Left kidney (tissue), 8 donors: ENCODE data around the gene JMJD6. TPM values are rescaled to one million over a fixed set of nuclear protein-coding genes. Genes with fewer than 3 reads are reported as not detected.
"Not testable (repeated sequence)": the region's sequence is repeated elsewhere in the genome, so short reads cannot be mapped to it uniquely, and the experiment has no call there.

ENCODE experiments used
- DNase-seq: peaks from one replicate; pipeline ENCODE4 v3.0.0-alpha.2; 2013
- long read RNA-seq, 8 donors: transcript quantifications; one replicate each; lab custom pipeline, GENCODE V29; 2026
- polyA plus RNA-seq: library from polyadenylated mRNA; unstranded; fragments of 120-200 nt; gene quantifications from one replicate; pipeline ENCODE4 v1.2.1, GENCODE V29; 2013; ENCODE audit not compliant: insufficient read length

The JMJD6 gene
- polyA plus RNA-seq, result 21.0 TPM
- long read RNA-seq, donor 1, partial matches to known transcripts, result 0 of 8 reads
- long read RNA-seq, donor 1, other reads (novel, unspliced or antisense), result 0 of 8 reads
- long read RNA-seq, donor 2, partial matches to known transcripts, result 22 of 67 reads
- long read RNA-seq, donor 2, other reads (novel, unspliced or antisense), result 37 of 67 reads
- long read RNA-seq, donor 3, partial matches to known transcripts, result 8 of 15 reads
- long read RNA-seq, donor 3, other reads (novel, unspliced or antisense), result 0 of 15 reads
- long read RNA-seq, donor 4, result 0 reads
- long read RNA-seq, donor 5, transcript JMJD6-202 (6 exons, 1,603 nt), result major isoform, 8 of 115 reads
- long read RNA-seq, donor 5, partial matches to known transcripts, result 67 of 115 reads
- long read RNA-seq, donor 5, other reads (novel, unspliced or antisense), result 34 of 115 reads
- long read RNA-seq, donor 6, partial matches to known transcripts, result 0 of 4 reads
- long read RNA-seq, donor 6, other reads (novel, unspliced or antisense), result 0 of 4 reads
- long read RNA-seq, donor 7, partial matches to known transcripts, result 0 of 6 reads
- long read RNA-seq, donor 7, other reads (novel, unspliced or antisense), result 0 of 6 reads
- long read RNA-seq, donor 8, partial matches to known transcripts, result 8 of 23 reads
- long read RNA-seq, donor 8, other reads (novel, unspliced or antisense), result 11 of 23 reads

GRCh38 chr17:76726231-76726775 is at the start of gene JMJD6:
Gene JMJD6 (minus strand): TSS chr17:76726606. CDS start chr17:76726475, 131 bp downstream.
- DNase-seq, result peak; percentile 93

- DNase-seq, result peak; percentile 27
These were observed 48.7 kb upstream of the JMJD6 start for GRCh38 chr17:76775021-76775600.

GRCh38 chr17:76772842-76773525 is 46.6 kb upstream of the JMJD6 start:
- no peak for DNase-seq

- DNase-seq, result no peak
These were observed 32.2 kb upstream of the JMJD6 start for GRCh38 chr17:76758570-76758969.

GRCh38 chr17:76757256-76757655 is 30.9 kb upstream of the JMJD6 start:
- DNase-seq, result no peak

DNA sequence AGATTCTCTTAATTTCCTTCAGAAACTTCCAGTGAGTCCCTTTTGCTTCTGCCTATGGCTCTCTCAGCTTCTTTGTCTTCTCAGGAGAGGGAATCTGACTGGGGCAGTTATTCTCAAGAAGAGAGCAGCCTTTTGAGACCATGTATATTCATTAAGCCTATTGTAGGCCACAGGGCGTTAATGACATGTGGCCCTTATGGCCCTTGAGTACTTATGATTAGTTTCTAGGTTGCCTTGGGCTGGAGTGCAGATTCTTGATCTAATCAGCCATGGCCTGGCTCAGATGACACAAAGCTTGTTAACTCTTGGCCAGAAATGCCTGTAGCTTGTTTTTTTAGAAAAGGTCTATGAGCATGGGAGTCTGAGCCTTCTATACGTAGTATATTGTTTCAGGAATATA is 28.9 kb upstream of the JMJD6 start:
- no peak for DNase-seq

GRCh38 chr17:76753061-76753961 is 26.9 kb upstream of the JMJD6 start:
- DNase-seq, result no peak

DNA sequence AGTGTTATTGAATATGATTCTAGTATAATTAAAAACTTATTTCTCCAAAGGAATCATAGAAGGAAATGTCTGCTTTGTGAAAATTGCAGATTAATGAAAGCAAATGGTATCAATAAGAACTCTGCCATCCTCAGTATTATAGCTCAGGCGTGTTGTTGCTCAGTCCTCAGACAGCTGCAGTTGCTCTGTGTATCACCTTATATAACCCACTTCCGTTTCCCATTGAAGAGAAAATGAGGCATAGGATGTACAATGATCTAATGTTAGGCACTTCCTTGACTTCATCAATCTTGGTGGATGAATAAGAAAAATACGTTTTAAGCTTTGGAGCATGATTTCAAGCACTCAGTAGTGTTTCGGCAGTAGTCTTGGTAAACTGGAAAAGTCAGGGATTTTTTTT is 25.6 kb upstream of the JMJD6 start:
- DNase-seq, result no peak

- DNase-seq, result no peak
These were observed 25.1 kb upstream of the JMJD6 start for GRCh38 chr17:76751416-76751993.

- no peak for DNase-seq
These were observed 22.3 kb upstream of the JMJD6 start for GRCh38 chr17:76748657-76749056.

DNA sequence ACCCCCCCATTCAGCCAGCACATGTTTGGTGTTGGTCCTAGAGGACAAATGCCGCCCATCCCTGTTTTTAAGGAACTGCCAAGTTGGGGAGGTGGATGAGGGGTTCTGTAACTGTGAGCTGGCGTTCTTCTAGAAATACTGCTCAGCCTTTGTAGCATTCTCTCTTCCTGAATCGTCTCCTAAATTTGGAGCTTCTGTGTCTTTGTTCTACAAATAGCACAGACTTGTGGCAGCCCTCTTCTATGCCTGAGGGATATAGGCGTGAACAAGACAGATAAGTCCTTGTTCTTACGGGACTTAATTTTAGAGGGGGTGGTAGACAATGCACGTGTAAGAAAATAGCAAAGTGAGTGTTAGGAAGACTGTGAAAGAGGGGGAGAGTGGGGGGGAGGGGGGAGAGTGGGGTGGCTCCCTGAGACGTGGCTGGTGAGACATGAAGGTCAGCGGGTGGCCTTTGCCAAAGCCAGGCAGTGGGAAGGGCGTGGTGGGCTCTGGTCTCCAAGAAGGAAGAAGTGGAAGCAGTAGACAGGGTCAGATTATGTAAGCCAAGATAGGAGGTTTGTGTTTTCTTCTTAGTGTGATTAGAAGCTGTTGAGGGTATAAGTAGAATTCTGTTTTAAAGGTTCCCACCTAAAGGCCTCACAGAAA is 21.4 kb upstream of the JMJD6 start:
- no peak for DNase-seq

GRCh38 chr17:76745785-76746184 is 19.4 kb upstream of the JMJD6 start:
- not testable (repeated sequence) for DNase-seq

DNA sequence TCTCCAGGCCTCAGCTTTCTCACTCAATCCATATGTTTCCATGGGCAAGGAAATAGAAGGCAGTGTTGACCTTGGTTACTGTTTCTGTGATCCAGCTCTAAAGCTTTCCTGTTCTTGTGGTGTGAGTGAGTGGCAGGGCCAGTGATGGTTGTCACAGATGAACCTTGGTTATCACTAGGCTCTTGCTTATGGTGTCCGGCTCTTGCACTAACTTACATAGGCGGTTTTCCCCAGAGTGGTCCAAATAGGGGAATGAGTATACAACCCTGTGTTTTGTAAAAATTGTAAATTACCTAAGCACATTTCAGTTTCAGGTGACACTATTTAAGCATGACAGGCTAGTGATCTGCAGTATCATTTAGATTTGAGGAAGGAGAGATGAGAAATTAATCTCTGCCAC is 18.3 kb upstream of the JMJD6 start:
- no peak for DNase-seq

DNA sequence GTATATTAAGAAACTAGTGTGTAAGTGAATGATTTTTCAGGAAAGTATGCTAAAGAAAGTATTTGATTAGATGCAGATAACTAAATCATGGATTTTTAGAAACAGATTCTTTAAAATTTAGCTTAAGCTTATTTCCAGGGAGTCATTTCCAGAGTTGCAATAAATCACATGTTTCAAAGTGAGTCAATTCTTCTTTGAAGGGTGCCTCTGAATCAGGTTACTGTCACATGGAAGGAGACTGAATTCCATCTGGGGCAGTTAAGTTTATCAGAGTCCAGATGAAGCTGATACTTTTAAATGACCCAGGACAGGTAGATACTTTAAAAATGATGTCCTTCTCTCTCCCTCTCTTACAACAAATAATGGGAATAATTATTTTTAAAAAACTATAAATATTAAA is 16.6 kb upstream of the JMJD6 start:
- no peak for DNase-seq

DNA sequence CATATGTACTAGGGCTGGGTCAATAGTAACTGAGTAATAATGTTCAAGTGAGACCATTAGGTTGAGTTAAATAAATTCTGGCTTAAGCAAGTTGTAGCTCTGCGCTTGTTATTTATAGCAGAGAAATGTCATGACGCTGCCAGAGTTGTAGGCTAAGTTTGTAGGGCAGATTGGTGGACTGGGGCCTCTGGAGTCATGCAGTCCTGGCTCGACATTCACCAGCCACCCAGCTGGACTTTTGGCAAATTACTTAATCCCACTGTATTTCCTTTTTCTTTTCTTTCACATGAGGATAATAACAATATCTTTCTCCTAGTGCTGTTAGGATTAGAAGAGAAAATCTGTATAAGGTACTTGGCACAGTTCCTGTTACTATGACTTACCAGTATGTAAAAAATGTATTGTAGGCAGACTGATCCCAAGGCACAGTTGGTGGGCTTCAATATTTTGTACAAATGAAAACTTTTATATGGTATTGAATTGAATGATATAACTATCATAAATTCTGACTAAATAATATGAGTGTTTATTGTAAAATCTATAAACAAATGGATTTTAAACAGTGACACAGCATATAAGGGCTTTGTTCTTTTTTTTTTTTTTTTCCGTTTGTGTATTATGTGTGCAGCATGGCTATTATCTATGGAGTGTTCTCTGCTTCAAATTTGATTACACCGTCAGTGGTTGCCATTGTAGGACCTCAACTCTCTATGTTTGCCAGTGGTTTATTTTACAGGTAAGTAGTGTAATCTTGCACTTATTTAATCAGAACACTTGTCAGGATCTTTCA is 14.1 kb upstream of the JMJD6 start:
- DNase-seq, result no peak

DNA sequence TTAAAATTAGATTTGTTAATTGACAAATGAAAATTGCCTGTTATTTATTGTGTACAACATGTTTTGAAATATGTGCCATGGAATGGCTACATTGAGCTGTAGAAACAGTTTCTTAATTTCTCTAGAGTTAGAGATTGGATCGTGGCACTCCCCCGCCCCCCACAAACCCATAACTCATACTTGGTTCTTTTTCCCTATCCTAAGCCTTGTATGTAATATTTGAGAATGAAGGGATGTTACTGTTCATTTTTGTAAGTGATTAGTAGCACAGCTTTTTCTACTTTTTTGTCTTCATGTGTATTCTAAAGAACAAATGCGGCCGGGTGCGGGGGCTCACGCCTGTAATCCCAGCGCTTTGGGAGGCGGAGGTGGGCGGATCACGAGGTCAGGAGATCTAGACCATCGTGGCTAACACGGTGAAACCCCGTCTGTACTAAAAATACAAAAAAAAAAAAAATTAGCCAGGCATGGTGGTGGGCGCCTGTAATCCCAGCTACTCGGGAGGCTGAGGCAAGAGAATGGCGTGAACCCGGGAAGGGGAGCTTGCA is 13.2 kb upstream of the JMJD6 start:
- not testable (repeated sequence) for DNase-seq

DNA sequence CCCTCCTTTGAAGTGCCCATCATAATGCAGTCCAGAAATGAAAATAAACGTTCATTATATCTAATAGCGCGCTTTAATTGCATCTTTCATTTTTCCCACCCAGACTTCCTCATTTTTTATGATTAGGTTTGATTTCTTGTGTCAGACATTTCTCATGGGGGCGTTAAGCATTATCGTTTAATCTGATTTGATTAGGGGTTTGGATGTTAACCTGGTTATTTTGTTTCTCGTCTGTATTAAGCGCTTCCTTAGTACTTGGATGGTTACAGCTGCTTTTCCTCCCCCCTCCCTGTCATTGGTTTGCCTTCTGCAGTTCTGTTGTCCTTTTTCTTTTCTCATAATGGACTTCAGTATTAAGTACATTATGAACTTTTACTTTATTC is 12.1 kb upstream of the JMJD6 start:
- DNase-seq, result no peak

DNA sequence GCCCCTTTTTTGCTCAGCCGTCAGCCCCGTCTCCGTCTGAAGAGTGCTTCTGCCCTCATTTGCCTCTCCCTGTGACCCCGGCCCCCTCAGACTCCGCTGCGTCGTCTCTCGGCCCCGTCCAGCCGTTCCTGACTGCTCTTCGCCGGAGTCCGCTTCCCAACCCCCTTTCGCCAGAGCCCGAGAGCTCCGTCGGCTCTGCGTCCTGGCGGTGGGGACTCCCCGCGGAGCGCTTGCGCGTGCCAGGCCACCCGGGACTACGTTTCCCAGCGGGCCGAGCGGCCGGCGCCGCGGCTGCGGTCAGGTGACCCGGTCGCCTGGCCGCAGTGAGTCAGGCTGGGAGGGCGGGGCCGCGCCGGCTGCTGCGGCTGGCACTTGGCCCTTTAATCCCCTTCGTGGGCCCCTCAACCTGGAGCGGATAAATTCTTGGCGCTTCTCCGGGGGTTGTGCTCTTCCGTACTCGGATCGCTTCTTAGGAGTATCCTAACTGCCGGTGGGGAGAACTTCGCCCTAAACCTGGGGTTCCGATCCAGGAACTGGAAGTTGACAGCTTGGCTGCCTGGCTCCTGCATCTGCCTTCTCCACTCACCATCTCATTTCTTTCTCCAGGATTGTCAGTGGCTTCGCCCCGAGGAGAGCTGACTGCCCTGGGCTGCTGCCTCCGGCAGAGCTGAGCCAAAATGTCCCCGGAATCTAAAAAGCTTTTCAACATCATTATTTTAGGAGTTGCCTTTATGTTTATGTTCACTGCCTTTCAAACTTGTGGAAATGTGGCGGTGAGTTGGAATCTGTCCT is 11.5 kb upstream of the JMJD6 start, which contains the start of gene MFSD11:
TSS of gene MFSD11 (plus strand) at position 444 of the 792 bp plus-strand sequence. CDS start at position 678, 234 bp downstream.
- DNase-seq, result peak; percentile 91
